Amniotic stem cell (primary cell): ENCODE data around the gene CRYBG1.

Experiments used
- DNase-seq: peaks from one replicate; lab custom pipeline; 2025; lab: John Stamatoyannopoulos, UW

The CRYBG1 gene

DNA sequence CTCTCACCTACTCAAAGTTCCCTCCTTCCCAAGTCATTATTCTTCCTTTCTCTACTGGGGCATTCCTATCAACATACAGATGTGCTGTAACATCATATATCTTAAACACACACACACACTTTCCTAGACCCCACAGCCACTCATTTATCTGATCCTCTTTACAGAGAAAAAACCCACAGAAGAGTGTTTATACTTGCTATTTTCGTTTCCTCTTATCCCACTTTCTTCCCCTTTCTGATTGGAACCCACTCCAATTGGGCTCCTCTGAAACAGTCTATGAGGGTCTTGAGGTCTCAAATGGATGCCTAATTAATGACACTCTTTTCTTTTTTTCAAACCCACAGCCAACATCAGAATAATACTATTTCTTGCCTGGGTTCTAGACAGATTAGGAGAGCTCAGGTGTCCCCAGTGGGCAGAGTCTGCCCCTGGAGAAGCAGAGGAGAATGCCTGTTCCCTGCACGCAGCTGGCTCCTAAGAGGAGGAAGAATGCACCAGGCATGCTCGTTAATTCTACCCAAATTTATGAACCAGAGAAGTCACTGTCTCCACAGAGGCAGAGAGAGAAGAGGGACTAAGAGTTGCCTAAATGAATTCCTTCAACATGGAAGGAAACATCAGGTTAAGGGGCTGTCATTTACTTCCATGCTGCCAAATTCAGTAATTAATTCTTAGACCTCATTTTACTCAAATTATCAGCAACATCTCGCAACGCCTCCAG is 65.9 kb downstream of the CRYBG1 start:
- no peak for DNase-seq

DNA sequence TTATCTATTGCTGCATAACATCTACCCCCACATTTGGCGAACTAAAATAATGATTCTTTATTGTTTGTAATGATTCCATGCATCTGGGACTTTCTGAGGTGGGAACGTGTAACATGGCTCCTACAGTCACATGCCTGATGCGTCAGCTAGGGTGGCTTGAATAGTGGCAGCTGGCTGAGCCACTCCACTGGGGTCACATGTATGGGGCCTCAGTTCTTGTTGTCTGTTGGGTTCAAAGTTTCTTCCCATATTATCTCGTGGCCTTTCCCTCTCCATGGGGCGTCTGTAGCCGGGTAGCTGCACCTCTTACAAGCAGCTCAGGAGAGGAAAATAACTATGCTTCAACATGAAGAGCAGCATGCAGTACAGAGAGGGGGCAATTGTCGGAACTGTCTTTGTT is 69.9 kb downstream of the CRYBG1 start:
- DNase-seq: no peak

DNA sequence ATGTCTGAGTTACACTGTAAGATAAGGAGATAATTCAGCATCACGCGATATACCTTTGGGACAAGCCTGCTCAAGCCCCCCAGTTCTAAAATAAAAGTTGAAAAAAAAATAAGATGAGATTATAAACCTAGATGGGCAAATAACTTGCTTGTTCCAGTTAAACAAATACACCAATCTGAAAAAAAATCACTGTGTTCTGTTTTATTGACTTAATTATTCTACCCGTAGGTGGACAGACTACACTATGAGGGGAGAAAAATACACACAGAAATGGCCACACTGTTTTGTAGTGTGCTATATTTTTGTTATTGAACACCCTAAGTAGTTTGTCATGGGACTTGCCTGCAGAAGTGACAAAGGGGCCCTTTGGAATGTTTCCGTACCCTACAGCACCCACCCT is 70.9 kb downstream of the CRYBG1 start:
- DNase-seq: no peak

DNA sequence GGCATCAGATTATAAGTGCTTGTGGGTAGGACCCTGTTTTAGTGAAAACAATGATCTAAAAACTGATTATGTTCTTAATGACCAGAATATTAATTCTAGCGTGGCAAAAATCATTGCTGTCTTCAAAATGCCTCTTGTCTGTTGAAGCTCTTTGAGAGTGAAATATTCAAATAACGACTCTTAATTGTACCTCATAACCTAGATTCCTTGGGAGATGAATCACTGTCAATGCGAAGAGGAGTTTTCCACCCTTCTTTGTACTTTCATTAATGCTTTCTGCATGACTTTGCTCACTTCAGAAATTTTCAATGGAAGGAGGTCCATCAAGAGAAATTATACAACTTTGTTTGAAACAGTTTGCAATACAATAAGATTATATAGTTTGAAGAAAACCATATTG is 71.5 kb downstream of the CRYBG1 start:
- DNase-seq: no peak

DNA sequence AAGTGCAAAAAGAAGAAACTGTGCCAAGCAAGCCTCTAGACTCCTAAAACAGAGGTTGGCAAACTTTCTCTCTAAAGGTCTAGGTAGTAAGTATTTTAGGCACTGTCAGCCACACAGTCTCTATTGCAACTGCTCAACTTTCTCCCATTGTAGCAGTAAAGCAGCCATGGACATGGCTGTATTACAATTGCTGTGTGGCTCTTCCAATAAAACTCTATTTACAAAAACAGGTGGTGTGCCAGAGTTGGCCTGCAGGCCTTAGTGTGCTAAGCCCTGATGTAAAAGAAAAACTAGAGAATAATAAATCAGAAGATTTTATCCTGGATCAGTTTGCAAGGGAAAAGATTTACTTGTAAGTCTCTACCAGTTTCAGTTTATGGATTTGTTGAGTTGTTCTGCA is 74.0 kb downstream of the CRYBG1 start:
- no peak for DNase-seq

DNA sequence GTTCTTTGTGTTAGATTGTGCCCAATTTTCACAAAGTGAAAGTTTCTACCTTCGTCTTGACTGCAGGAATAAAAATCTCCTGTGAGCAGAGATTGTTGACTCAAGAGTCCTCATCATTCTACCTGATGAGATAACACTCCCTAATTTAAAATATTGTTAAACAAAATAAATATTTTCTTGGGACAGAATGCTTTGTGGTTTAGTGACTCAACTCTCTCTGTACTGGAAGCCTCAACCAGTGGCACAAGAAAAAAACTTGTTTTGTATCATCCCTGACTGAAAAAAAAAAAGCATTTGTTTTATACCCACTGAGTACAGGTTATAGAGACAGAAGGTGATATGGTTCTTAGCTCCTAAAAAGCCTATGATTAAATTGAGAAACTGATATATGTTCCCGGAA is 78.9 kb downstream of the CRYBG1 start:
- no peak for DNase-seq

DNA sequence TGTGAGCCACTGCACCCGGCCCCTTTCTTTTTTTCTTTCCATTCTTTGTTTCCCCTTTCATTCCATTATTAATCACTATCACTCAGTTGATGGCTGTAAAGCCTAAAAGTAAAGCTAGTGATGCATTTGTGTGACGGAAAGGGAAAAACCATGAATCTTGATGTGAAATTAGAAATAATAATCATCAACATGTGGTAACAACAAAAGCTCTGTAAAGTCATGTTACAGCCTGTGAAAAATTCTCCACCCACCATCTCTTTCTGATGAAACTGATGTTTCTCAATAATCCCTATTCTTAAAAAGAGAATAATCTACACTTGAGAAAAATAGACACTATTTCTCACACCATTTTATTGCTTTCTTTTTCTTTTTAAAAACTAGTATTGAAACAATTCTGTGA is 80.0 kb downstream of the CRYBG1 start:
- no peak for DNase-seq

DNA sequence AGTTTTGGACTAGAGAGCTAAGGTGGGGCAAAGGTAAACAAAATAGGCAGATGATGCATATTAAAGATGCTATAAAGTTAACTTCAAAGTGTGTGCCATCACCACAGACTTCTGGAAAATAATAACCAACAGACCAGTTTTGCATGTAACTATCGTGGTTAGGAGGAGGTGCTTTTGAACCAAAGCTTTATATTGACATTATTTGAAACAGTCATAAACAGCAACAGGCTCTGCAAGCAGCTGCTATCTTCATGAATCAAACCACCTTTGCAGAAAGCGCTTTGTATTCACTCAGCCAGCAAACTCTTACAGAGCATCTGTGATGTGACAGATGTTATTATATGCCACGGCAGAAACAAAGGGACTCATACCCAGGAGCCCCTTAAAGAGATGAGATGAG is 81.9 kb downstream of the CRYBG1 start:
- no peak for DNase-seq

DNA sequence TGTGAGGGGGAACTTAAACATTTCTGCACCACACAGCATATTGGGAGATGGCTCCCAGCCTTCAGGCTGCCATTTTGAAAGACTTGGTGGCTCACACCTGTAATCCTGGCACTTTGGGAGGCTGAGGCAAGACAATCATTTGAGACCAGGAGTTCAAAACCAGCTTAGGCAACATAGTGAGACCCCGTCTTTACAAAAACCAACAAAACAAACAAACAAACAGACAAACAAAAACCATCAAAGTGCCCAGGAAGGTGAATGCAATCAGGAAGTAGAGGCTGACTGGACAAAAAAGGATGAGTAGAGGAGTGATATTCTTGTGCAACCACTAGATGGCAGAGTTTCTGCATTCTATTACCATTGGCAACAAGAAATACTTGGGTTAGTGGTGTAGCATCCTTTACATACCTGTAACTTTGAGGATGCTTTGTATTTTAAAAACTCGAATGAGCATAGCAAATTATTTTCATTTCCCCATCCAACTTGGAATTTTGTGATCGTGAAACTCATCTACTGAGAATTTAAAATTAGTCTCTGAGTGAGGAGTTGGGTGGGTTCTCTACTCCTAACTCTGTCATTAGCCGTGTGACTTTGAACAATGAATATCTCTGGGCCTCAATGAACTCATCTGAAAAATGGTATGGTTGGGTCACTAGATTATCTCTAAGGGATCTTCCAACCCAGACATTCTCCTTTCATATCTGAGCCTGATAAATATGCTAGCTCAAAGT is 84.4 kb downstream of the CRYBG1 start:
- peak; percentile 40 for DNase-seq

DNA sequence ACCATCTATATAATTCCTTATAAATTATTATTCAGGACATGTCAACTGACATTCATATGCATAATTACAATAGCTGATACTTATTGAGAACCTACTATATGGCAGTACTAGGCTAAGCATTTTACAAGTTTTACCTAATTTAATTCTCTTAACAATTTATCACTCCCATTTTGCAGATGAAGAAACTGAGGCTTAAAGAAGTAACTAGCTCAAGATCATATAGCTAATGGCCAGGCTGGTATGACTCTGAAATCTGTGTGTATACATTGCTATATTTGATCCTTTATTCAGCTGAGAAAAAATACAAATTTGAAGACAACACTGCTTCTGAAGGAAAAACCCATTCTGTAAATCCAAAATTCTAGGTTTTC is 85.0 kb downstream of the CRYBG1 start:
- DNase-seq: no peak

DNA sequence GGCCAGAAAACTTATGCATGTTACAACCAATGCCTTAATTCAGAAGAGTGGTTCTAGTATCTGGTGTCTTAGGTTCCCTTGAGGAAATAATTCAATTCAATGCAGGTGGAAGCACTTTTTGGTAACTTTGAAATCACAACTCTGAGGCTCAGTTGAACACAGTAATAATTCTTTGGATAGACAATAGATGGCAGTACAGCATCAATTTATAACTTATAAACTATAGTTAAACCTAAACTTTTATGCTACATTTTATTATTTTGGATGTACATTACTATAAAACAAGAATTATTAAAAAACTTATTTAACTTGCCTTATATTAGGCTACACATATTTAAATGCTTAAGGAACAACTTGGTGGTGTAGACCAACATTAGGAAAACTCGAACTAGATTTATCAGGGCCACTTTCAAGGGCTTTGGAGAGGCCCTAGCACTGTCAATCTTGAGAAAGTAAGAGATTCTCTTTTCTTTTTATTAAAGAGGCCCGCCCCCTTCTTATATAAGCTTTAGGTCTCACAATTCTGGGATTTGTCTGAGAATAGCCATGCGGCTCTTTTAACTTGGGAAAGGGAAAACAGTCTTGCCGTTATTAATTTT is 85.9 kb downstream of the CRYBG1 start:
- peak; percentile 4 for DNase-seq

DNA sequence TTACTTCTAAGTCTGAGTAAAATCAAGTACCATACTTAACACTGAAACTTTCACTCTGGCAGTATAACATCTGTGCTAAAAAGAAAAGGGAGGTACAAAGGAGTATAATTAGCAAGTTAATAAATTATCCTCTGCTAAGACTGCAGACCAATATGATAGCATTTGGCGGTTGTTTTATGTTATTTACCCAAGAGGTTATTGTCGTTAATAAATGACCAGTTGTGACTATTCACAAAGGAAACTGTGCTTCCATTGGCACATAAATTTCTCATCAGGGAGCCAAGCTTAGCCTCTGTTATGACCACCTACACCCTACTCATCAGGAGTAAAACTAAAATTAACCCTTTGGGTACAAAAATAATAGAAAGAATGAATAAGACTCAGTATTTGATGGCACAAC is 86.5 kb downstream of the CRYBG1 start:
- DNase-seq: no peak

DNA sequence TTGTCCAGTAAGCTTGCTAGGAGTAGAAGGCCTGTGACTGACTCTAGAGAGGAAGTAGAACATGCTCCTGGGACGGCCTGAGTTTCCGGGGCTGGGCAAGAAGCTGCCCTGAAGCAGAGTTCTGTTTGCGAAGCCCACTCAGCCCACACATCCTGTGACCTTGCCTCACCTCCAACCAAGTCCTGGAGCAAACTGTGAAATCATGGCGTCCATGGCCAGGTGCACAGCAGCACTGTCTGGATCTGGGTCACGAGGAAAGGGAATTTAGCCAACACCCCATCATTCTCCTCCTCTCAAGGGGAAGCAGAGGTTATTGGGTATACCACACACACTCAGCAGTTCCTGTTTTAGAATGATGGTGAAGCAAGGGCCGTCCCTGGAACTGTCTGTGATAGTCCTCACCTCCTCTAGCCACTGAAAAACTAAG is 87.5 kb downstream of the CRYBG1 start:
- no peak for DNase-seq

DNA sequence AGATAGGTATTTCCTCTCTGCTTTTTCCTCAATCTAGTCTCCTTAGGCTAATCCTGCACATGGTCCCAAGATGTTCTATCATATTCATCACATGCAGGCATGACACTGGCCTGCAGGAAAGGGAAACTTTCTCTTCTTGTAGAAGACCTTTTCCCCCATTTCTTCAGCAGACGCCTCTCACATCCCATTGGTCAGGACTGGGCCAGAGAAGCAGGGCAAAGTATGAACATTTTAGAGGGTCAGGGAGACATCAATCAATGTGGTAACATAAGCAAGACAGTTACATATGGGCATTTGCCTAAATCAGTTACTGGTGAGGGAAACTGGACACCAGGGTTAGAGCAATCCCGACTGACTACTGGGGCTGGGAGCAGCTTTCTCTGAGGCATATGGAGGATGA is 90.1 kb downstream of the CRYBG1 start:
- no peak for DNase-seq

DNA sequence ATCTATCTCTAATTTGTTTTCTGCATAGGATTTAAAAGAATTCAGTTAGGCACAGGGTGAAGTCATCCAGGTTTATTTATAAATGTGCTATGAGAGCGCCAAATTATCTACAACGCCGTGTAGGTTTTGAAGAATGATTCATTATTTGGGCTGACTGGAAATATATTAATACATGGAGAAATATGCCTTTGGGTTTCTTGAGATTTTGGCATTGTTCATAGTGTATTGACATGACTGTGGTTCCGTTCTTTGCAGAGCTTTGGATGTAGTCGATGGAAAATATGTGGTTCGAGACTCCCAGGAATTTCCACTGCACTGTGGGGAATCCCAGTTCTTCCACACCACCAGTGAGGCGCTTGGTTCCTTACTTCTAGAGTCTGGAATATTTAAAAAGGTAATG is 90.9 kb downstream of the CRYBG1 start:
- no peak for DNase-seq

DNA sequence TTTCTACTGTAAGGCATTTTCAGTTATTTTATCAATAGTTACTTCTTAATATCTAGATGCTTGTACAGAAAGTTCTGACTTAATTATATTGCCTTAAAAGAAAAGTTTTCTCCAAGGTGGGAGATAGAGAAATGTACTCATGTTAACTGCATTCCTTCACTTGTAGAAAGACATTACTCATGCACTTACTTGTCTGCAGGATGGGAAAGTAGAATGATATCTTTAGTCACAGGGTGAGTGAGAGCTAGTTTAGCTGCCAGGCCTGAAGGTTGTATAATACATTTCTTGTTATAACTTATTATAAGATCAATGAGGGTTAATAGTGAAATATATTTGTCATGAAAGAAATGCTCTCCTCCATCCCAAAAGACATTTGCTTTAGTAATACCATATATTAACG is 92.1 kb downstream of the CRYBG1 start:
- DNase-seq: no peak

DNA sequence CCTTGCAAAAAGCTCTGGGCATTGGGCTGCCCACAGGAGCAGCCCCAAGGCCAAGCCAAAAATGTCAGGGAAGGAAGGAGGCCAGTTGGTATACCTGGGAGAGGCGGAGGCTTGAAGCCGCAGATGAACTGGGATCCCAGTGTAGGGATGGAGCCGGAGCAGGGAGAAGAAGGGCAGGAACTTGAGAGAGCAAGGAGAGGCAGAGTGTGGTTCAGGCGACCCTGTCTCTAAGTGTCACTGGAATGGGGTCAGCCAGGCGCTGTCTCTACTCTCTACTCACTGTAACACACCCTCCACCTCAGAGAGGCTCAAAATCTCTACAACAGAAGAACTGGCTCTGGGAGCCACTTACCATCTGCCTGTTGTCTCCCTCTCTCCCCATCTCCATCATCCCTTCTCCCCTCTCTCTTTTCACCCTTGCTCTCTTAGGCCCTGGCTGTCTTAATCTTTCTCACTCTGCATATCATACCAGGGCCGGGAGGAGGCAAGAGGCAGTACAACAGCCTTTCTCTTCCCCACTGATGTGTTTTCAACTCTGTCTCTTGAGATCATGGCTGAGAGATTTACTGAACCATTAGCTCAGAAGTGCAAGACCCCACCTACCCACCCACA is 93.3 kb downstream of the CRYBG1 start:
- no peak for DNase-seq

DNA sequence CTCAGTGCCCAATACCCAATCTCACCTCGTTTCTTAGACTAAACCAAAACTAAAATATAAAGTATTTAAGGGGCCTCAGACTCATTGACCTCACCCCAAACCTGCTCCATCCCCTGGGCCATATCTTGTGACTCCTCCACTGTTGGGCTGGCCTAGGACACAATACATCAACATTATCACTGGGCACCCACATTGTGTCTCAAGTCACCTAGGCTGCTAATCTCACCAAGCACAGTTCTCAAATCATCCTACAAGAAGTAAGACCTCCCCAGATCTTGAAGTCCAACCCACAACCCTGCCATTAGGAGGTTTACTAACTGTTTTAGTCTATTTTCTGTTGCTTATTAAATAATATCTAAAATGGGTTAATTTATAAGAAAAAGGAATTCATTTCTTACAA is 96.2 kb downstream of the CRYBG1 start:
- DNase-seq: no peak

DNA sequence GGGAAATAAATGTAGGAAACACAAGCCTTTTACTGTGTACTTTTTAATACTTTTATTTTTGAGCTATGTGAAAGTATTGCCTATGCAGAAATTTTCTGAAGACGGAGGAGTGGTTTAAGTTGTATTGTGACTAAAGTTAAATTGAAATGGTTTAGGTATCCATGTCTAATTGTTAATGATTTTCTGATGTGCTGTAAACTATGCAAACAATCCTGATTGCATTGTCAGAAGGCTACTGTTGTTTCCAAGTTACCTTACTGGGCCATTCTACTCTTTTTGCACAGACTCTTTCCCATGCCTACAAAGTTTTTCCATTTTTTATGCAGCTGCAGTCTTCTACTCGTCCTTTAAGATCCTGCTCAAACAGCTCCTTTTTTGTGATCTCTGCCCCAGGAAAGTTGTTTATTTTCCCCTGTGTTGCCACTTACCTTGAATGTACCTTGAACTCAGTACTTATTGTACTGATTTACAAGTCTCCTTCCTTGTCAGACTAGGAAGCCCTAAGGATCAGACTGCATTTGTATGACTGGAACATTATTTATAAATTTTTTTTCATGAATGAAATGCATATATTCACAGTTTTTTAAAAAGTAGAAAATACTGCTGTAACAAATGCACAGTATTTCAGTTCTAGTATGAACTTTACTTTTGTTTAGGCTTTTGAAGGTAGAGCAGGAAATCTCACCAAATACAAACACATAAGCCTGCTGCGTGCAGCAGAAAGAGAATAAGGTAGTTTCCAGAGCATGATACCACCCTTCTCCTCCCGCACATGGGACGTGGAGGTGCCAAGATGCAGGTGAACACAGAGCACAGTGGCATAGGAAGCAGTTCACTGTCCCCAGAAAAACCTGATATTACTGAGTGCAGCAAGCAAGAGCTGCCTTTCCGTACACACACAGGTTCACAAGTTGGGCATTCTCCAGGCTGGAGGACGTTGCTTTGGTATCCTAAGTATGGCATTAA is 97.8 kb downstream of the CRYBG1 start:
- DNase-seq: no peak

DNA sequence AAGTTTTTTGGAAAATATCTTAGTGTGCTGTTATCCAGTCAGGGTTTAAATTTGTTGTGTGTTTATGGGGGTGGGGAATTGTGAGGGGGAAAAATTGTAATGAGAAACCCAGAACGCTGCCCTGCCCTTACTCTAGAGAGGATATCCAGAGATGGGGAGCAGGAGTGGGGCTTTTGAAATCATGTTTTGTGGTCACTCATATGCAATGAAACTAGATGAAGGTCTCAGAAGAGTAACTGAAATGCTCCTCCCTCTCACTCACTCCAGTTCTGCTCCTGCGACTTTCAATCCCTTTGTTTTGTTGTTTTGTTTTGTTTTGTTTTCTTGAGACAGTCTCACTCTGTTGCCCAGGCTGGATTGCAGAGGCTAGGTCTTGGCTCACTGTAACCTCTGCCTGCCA is 100.0 kb downstream of the CRYBG1 start:
- DNase-seq: no peak

DNA sequence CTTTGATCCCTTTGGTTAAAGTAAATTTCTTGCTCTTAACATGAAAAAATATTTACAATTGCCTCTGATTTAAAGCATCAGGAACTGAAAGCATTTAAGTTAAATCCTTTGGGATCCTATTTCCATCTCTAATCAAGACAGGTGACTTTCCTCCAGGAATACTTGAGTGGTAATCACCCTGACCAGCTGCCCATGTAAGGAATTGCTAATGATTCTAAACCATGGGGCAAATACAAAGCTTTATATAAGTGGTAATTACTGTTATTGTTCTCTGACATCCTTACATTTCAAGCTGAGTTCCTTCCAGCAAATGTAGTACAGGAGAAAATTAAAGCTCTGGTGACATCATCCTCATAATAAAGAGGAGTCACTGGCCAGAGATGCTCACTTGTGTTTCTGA is 100.6 kb downstream of the CRYBG1 start:
- no peak for DNase-seq
